Activated T-helper 1 cell treated with anti-CD3 and anti-CD28 coated beads, Interleukin-12 subunit alpha, Interleukin-12 subunit beta, Interleukin-2, Interleukin-4 antibody, amounts not matched to agents 30 ng/mL and 10 ng/mL and 1 ng/mL, durations not matched to agents 14 hours and 24 hours and 36 hours (primary cell): Measurements from ENCODE around the gene GYS2. TPM values are rescaled to one million over a fixed set of nuclear protein-coding genes. Genes with fewer than 3 reads are reported as not detected.
"Not testable (repeated sequence)": the region's sequence is repeated elsewhere in the genome, so short reads cannot be mapped to it uniquely, and the experiment has no call there.

ENCODE experiments used
- DNase-seq: peaks from one replicate; pipeline ENCODE4 v3.0.0; 2021; ENCODE audit warnings: low spot score
- H3K27ac Mint-ChIP-seq: one replicate; pipeline ENCODE4 v1.8.0; 2021; ENCODE audit warnings: mild to moderate bottlenecking, mixed read lengths
- H3K27me3 Mint-ChIP-seq: one replicate; pipeline ENCODE4 v1.8.0; 2022; ENCODE audit warnings: mild to moderate bottlenecking, moderate library complexity, mixed read lengths; ENCODE audit not compliant: insufficient read depth
- H3K36me3 Mint-ChIP-seq: one replicate; pipeline ENCODE4 v1.8.0; 2021; ENCODE audit warnings: low read depth, mixed read lengths
- H3K4me1 Mint-ChIP-seq: one replicate; pipeline ENCODE4 v1.8.0; 2021; ENCODE audit warnings: low read depth, mixed read lengths
- H3K4me3 Mint-ChIP-seq: one replicate; pipeline ENCODE4 v1.8.0; 2021; ENCODE audit warnings: mild to moderate bottlenecking, moderate library complexity, mixed read lengths
- H3K9me3 Mint-ChIP-seq: one replicate; pipeline ENCODE4 v1.8.0; 2021; ENCODE audit warnings: mixed read lengths
- intact Hi-C: fragments of 100-400 bp; cut with micrococcal nuclease; formaldehyde crosslinking; loops from one replicate; pipeline ENCODE4 v1.15.1; 2024
- total RNA-seq: library from RNA; stranded (reverse); gene quantifications from 2 replicates; pipeline ENCODE4 v1.2.3, GENCODE V29; 2022

GYS2 gene
- total RNA-seq, result 0.16 TPM in 1 of 2 replicates, not detected in the other

DNA sequence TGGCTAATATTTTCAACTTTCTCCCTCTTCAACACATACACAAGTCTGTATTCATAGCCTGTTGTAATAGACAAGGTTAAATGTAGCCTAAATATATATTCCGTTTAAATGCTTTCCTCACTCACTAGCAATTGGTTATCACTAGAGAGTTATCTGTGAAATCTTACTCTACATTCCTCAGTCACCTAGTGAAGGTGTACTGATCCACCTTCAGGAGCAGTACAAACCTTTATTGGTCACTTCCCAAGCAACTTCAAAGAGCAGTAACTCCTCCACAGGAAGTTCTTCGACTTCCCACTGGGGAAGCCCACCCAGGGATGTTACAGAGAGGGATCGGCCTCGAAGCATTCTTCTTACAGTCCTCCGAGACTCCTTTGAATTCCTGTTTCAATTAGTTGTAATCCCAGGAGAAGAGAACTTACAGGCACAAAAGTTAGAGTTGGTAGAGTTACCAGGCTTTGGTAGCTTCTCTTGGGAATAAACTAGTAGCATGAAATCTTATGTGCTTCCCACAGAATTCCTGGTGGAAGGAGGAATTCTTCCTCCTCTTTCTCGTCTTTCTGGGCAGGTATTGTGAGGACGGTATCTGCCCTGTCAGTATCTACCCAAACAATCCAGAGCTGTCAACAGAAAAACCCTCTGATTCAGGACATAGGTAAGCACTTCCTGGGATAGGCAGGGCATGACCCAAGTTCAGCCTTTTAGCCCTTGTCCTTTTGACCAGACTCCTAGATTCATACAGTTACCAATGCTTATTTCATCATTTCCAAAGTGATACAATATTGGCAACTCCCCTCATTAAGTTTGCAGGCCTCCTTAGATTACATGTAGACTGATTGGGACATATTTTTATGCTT is at the start of gene GYS2:
GYS2 (minus strand) TSS at position 603 of the 857 bp plus-strand sequence; CDS start at position 348, 255 bp downstream.
- intact Hi-C loops, result no loop called here

DNA sequence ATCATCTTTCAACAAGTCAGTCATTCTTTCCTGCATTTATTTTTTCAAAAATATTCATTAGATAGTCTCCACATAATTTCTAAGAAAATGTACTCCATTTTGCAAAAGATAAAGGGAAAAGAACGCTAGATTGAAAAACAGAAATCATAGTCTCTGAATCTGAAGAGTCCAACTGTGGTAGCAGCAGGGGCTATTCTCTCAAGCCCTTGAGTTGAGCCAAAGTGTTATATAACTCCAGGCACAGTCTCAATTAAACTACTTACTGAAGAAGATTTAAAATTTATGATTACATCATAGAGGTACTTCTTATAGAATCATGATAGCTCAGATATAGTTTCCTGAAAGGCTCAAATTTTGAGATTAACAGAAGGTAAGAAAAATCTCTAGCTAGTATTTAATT is 47.2 kb upstream of the GYS2 start:
- H3K27ac Mint-ChIP-seq, result no peak overlapping the region
- no peak for DNase-seq
- H3K36me3 Mint-ChIP-seq, result peaks cover 68% of the 10 kb centered on the region
- intact Hi-C loops, result loop anchor here (10.0 kb wide), 1 partner anchor 1003 kb away; no protein-coding TSS in a partner anchor
- no peaks in the 10 kb centered on the region for H3K9me3 Mint-ChIP-seq
- H3K4me3 Mint-ChIP-seq, result no peak overlapping the region
- no peaks in the 10 kb centered on the region for H3K27me3 Mint-ChIP-seq
- peaks cover 80% of the 10 kb centered on the region for H3K4me1 Mint-ChIP-seq

More for the DNA sequence above, at the start of gene GYS2:
- Mint-ChIP-seq H3K36me3 (no peaks in the 10 kb centered on the region), H3K4me1 (no peaks in the 10 kb centered on the region), H3K27ac (no peak within 1 kb of the TSS), H3K4me3 (no peak within 1 kb of the TSS), H3K27me3 (peaks cover 9% of the 10 kb centered on the region), H3K9me3 (no peaks in the 10 kb centered on the region)
- DNase-seq, result no peak

DNA sequence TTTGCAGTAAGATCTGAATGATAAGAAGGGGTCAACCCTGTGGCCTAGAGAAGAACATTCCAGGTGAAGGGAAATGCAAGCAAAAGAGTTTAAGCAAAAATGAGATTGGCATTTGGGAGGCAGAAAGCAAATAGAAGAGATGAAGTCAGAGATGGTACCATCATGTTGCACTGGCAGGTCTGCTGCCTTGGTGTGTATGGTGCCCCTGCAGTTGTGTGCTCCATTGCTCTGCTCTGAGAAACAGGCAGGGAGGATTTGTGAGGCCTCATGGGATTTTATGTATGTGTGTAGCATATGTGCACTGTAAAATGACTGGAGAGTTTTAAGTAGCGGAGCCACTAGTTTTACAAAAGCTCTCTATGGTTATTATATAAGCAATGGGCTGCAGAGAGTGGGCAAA is 46.4 kb upstream of the GYS2 start:
- peaks cover 79% of the 10 kb centered on the region for H3K4me1 Mint-ChIP-seq
- DNase-seq, result no peak
- no peak overlapping the region for H3K27ac Mint-ChIP-seq
- no peak overlapping the region for H3K4me3 Mint-ChIP-seq
- peaks cover 67% of the 10 kb centered on the region for H3K36me3 Mint-ChIP-seq
- H3K27me3 Mint-ChIP-seq, result no peaks in the 10 kb centered on the region
- H3K9me3 Mint-ChIP-seq, result no peaks in the 10 kb centered on the region
- intact Hi-C loops, result loop anchor here (10.0 kb wide), 1 partner anchor 1004 kb away; no protein-coding TSS in a partner anchor

DNA sequence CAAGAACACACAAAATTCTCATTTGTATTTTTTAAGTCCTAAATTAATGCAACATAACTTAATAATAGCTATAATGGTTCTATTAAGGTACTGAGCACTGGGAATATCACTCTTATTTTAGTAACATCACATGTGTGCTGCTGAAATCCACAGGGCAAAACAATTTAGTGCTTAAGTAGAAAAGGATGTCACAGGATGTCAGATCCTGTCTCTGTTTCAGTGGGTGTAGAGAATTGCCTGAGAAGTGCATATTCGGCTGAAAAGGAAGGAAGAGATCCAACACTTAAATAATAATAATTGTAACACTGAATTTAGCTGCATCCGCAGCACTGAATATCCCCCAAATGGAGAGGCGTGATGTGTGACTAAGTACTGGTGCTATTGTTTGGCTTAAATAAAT is 44.4 kb upstream of the GYS2 start:
- Mint-ChIP-seq H3K9me3 (no peaks in the 10 kb centered on the region), H3K36me3 (peaks cover 70% of the 10 kb centered on the region), H3K4me1 (peaks cover 78% of the 10 kb centered on the region), H3K4me3 (no peak overlapping the region), H3K27me3 (no peaks in the 10 kb centered on the region), H3K27ac (peak overlapping the region; percentile 68)
- intact Hi-C loops, result no loop called here
- no peak for DNase-seq

DNA sequence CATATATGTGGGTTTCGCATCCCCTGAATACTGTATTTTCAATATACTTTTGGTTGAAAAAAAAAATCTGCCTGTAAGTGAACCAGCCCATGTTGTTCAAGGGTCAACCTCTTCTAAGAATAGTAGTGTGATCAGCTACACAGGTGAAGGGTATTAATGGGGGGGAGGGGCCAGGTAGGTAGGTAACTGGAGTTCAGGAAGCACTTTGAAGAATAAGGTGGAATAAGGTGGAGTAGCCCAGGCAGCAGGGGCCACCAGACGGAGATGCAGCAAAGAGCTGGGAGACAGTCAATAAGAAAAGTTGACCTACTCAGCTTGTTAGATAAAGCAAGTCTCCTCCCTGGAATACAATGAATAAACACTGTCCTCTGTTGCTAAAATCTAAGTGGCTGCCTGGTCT is 43.7 kb upstream of the GYS2 start:
- Mint-ChIP-seq H3K27me3 (no peaks in the 10 kb centered on the region), H3K4me3 (no peak overlapping the region), H3K27ac (no peak overlapping the region), H3K36me3 (peaks cover 72% of the 10 kb centered on the region), H3K4me1 (peaks cover 79% of the 10 kb centered on the region), H3K9me3 (no peaks in the 10 kb centered on the region)
- intact Hi-C loops, result no loop called here
- no peak for DNase-seq

DNA sequence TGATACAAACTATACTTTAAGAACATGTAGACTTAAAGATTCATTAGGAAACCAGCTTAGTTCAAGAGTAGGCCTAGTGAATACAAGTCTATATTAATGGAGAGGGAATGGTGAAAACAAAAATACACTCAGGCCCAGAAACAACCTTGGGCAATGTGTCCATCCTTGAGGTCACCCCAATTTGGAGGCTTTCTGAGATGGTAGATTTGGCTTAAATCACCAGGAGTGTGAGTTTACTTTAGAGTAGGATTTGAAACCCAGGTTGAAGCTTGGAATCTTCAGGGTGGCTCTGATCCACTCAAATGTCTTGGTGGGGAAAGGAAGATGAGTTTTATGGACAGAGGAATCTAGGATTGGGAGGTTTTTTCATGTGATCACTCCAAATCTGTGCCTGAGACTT is 42.5 kb upstream of the GYS2 start:
- no peak for DNase-seq
- intact Hi-C loops, result no loop called here
- H3K27ac Mint-ChIP-seq, result peak overlapping the region; percentile 21
- no peaks in the 10 kb centered on the region for H3K9me3 Mint-ChIP-seq
- peaks cover 75% of the 10 kb centered on the region for H3K4me1 Mint-ChIP-seq
- H3K27me3 Mint-ChIP-seq, result no peaks in the 10 kb centered on the region
- H3K4me3 Mint-ChIP-seq, result no peak overlapping the region
- peaks cover 74% of the 10 kb centered on the region for H3K36me3 Mint-ChIP-seq

DNA sequence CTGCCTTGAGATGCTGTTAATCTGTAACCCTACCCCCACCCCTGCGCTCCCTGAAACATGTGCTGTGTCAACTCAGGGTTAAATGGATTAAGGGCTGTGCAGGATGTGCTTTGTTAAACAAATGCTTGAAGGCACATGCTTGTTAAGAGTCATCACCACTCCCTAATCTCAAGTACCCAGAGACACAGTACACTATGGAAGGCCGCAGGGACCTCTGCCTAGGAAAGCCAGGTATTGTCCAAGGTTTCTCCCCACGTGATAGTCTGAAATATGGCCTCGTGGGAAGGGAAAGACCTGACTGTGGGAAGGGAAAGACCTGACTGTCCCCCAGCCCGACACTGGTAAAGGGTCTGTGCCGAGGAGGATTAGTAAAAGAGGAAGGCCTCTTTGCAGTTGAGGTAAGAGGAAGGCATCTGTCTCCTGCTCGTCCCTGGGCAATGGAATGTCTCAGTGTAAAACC is 40.4 kb upstream of the GYS2 start:
- Mint-ChIP-seq H3K4me1 (peaks cover 67% of the 10 kb centered on the region), H3K36me3 (peaks cover 67% of the 10 kb centered on the region), H3K27ac (peak overlapping the region; percentile 55)
- intact Hi-C loops, DNase-seq, H3K4me3 Mint-ChIP-seq, H3K27me3 Mint-ChIP-seq, H3K9me3 Mint-ChIP-seq: not testable (repeated sequence)

DNA sequence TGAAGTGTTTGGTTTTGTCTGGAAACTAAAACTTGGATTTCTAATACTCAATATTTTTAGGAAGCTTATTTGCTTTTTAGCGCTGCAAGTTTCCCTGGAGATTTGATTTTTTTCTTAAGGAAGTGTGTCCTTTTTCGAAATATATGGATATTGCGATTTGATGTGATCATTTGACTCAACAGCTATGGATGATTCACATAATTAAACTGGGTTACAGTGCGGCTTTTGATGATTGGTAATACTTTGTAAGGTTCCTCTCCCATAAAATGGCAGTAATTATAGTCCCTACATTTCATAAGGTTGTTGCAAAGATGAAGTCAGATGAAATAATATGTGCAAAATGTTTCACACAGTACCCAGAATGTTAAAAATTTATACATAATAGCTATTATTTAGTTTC is 39.9 kb upstream of the GYS2 start:
- H3K9me3 Mint-ChIP-seq, result no peaks in the 10 kb centered on the region
- peaks cover 65% of the 10 kb centered on the region for H3K36me3 Mint-ChIP-seq
- peaks cover 64% of the 10 kb centered on the region for H3K4me1 Mint-ChIP-seq
- intact Hi-C loops, result loop anchor here (5.0 kb wide), 1 partner anchor 117 kb away; the partner anchor contains the start of gene SPX
- H3K27ac Mint-ChIP-seq, result no peak overlapping the region
- no peak for DNase-seq
- H3K4me3 Mint-ChIP-seq, result no peak overlapping the region
- H3K27me3 Mint-ChIP-seq, result no peaks in the 10 kb centered on the region

DNA sequence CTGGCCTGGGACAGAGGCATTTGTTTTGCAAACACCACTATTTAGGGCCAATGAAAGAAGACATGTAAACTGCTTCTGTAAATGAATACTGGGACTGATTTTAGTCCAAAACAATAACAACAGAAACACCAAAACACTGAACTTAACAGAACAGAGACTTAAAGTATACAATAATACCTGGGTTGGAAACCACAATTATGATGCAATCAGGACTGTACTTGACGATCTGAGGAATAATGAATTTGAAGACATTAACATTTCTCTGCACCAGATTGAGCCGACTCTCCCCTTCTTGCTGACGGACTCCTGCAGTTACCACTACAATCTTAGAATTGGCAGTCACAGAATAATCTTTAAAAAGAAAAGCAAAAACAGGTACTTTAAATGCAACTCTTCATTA is 39.1 kb upstream of the GYS2 start:
- Mint-ChIP-seq H3K36me3 (peaks cover 65% of the 10 kb centered on the region), H3K4me1 (peaks cover 64% of the 10 kb centered on the region), H3K9me3 (no peaks in the 10 kb centered on the region), H3K27ac (peak overlapping the region; percentile 82), H3K4me3 (no peak overlapping the region), H3K27me3 (no peaks in the 10 kb centered on the region)
- no peak for DNase-seq
- intact Hi-C loops, result loop anchor here (1.0 to 5.0 kb wide), 2 partner anchors 14 to 116 kb away; partner anchors contain the start of genes LDHB and SPX

DNA sequence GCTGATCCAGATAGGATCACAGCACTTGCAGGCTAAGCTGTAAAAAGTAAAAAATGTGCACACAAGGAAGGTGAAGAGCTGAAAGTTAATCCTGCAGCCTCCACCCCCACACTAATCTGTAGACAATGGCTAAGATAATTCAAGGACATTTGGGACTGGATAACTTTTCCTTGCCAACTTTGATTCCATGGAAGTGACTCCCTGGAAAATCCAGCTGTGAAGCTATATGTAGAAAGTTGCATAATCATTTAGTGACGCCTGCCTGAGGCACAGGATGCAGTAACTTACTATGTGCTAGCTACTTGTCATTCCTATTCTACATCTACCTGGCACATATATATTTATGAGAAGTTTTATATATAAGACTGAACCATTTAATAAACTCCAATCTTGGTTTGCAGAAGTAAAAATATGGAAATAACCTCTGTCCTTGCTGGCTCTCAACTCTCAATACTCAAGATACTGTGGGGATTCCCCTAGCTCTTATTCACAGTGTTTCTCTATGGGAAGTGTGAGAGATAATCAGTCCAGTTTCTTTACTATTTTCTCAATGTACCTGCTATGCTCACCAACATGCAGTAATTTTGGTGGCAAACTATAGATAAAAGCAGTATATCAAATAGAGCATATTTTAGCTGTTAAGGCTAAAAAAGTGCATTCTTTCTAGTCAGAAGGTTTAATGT is 38.2 kb upstream of the GYS2 start:
- H3K4me1 Mint-ChIP-seq, result peaks cover 65% of the 10 kb centered on the region
- no peak overlapping the region for H3K4me3 Mint-ChIP-seq
- DNase-seq, result no peak
- peak overlapping the region; percentile 21 for H3K27ac Mint-ChIP-seq
- no peaks in the 10 kb centered on the region for H3K9me3 Mint-ChIP-seq
- peaks cover 63% of the 10 kb centered on the region for H3K36me3 Mint-ChIP-seq
- no peaks in the 10 kb centered on the region for H3K27me3 Mint-ChIP-seq
- intact Hi-C loops, result loop anchor here (1.0 to 5.0 kb wide), 2 partner anchors 14 to 116 kb away; partner anchors contain the start of genes LDHB and SPX

DNA sequence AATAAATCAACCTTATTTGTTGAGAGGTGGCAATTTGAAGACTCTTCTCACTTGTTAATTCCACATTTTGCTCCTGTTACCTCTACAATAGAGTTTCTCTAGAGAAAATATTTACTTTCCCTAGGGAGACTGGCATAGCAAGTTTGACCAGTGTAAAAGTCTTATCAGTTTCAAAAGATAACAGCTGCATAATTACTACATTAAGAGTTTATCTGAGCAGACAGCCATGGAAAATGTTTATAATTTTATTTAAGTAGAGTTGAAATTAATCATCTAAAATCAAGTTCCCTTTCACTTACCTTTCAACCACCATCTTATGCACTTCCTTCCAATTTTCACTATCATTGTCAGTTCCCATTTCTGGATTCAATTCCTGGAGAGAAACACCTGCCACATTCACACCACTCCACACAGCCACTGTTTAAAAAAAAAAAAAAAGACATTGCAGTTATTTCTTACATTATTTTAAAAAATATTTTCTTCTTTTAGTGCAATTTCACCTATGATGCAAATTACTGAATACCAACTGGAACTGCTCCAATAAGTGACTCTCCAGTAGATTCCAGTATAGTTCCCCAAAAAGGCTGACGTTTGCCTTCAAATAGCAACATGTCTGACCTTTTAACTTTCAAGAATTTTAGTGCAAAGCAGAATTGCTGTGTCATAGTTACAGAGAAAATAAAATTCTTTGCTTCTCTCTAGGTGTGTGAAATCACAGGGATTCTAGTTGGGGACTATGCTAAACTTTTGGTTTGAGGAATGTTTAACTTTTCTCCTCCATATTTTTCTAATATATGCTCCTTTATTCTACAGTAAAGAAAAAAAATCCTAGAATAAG is 33.6 kb upstream of the GYS2 start:
- Mint-ChIP-seq H3K4me3 (no peak overlapping the region), H3K27me3 (no peaks in the 10 kb centered on the region), H3K9me3 (no peaks in the 10 kb centered on the region), H3K36me3 (peaks cover 63% of the 10 kb centered on the region), H3K27ac (no peak overlapping the region), H3K4me1 (peaks cover 31% of the 10 kb centered on the region)
- DNase-seq, result no peak
- intact Hi-C loops, result no loop called here

DNA sequence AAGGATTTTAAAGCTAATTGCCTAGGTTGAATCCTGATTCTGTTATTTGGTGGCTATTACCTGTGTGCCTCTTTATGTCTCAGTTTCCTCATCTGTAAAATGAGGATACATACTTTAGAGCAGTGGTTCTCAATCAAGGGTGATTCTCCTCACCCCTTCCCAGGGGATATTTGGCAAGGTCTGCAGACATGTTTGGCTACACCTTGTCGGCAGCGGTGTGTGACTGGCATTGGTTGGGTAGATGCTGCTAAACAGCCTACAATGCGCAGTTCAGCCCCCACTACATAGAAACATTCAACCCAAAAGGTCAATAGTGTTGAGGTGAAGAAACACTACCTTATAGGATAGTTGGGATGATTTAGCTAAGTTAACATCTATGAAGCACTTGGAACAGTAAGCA is 29.6 kb upstream of the GYS2 start:
- peaks cover 7% of the 10 kb centered on the region for H3K4me1 Mint-ChIP-seq

More for the DNA sequence above, 29.6 kb upstream of the GYS2 start:
- no peaks in the 10 kb centered on the region for H3K9me3 Mint-ChIP-seq
- no peak for DNase-seq
- no peak overlapping the region for H3K27ac Mint-ChIP-seq
- H3K27me3 Mint-ChIP-seq, result no peaks in the 10 kb centered on the region
- peaks cover 57% of the 10 kb centered on the region for H3K36me3 Mint-ChIP-seq
- H3K4me3 Mint-ChIP-seq, result no peak overlapping the region
- intact Hi-C loops, result no loop called here
